ENCODE data around the gene IZUMO4. TPM values are rescaled to one million over a fixed set of nuclear protein-coding genes. Genes with fewer than 3 reads are reported as not detected.
"Not testable (repeated sequence)": the region's sequence is repeated elsewhere in the genome, so short reads cannot be mapped to it uniquely, and the experiment has no call there.

Gene IZUMO4
- total RNA-seq, 1 donor from 2014 or later = 2.2 TPM

DNA sequence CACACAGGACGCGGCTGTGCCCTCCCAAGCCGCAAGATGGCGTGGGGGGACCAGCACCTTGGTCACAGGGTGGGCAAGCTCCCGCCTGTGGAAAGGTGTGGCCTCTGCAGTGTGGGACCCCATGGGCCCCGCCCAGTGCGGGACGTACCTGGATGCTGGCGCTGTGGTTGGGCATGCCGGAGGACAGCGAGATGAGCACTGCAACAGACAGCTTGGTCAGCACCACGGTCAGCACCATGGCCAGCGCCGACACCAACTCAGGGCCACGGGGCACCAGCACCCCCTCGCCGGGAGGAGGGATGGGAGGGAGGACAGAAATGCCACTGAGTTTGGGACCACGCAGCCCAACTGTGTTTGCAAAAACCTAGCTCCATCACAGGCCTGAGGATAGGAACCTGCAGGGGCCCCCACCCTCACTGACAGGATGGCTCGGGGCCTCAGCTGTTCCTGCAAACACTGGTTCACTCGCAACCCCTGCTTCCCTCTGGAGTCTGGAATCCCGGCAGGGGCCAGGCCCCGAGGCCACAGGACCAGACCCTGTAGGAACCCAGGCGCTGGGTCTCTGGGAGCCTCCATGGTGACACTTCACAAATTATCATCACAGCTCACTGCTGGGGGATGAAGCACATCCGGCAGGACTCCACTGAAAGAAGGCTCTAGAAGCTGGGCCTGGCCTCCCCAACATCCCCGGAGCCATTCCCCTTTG lies 27.1 kb downstream of the IZUMO4 start:
- no peak for DNase-seq

DNA sequence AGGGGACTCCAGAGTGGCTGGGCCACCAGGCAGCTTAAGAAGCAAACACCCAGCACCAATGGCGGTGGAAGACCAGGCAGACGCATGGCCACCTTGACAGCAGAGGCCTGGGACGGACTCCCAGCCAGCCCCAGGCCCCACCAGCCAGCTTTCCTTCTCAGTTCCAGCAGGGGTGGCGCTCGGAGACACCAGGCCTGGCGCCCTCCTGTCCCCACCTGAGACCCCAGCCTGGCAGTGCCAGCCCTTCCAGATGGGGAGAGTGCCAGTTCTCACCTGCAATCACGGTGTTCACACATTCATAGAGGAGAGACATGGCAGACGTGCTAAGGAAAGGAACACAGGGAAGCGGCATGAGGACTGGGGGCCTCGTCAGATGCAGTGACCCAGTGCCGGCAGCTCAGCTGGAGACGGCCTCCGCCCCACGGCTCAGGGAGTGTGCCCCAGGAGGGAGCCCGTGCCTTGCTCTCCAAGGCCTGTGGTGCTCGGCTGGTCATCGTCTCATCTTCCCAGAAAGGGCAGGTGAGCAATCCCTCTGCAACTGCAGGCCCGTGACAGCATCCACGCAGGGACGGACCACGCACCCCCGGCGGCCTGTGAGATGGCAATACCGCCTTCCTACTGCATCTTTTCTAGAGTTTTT lies 30.3 kb downstream of the IZUMO4 start:
- DNase-seq = no peak

DNA sequence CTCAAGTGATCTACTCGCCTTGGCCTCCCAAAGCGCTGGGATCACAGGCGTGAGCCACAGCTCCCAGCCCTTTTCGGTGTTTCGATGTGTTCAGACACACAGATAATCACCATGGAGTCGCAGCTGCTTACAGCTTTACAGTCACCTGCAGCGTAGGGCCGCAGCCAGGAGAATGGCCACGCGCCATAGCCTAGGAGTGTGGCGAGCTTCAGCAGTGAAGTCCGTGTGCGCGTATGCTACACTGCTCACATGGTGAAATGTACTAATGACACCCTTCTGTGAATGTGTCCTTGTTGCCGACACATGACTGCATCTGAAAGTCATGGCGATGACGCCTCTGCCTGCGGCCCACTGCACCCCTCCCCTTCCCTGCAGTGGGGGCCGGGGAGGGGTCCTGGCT lies 31.0 kb downstream of the IZUMO4 start:
- no peak for DNase-seq

DNA sequence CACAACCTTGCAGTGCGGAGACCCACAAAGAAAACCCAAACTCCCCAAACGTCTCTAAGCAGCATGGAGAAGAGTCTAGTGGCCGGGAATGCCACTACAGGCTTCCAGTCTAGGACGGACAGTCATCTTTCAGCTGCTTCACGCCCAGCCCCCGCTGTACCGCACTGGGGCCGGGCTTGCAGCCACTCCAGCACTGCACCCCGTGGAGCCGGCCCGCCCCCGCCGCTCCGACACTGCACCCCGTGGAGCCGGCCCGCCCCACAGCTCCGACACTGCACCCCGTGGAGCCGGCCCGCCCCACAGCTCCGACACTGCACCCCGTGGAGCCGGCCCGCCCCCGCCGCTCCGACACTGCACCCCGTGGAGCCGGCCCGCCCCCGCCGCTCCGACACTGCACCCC lies 31.5 kb downstream of the IZUMO4 start:
- not testable (repeated sequence) for DNase-seq

DNA sequence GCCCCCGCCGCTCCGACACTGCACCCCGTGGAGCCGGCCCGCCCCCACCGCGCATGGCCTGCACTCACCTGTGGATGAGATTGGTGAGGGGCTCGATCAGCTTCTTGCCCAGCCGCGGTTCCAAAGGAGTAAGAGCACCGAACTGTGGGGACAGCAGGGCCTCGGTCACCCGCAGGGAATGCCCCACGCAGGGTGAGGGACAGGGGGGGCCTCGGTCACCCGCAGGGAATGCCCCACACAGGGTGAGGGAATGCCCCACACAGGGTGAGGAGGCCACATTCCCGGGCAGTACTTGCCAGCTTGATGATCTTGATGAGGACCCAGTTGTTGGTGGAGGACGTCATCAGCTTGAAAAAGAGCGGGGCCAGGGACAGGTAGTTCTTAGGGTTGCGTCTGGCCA lies 32.3 kb downstream of the IZUMO4 start:
- no peak for DNase-seq

DNA sequence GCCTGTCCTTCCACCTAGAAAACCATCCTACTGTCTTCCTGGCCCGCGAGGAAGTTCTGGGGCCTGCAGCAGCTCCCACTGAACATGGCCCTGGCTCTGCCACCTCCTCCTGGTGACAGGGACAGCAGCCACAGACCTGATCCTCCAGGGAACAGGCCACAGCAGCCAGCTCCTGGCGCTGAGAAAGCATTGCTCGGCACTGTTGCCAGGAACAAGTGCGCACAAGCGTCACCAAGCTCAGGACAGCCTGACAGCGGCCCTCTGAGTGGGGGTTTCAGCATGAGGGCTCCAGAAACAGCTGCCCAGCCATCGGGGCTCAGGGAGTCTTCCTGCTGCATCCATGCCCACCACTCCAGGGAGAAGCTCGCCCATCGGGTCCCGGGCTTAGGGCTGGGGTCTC lies 32.8 kb downstream of the IZUMO4 start:
- DNase-seq = no peak

DNA sequence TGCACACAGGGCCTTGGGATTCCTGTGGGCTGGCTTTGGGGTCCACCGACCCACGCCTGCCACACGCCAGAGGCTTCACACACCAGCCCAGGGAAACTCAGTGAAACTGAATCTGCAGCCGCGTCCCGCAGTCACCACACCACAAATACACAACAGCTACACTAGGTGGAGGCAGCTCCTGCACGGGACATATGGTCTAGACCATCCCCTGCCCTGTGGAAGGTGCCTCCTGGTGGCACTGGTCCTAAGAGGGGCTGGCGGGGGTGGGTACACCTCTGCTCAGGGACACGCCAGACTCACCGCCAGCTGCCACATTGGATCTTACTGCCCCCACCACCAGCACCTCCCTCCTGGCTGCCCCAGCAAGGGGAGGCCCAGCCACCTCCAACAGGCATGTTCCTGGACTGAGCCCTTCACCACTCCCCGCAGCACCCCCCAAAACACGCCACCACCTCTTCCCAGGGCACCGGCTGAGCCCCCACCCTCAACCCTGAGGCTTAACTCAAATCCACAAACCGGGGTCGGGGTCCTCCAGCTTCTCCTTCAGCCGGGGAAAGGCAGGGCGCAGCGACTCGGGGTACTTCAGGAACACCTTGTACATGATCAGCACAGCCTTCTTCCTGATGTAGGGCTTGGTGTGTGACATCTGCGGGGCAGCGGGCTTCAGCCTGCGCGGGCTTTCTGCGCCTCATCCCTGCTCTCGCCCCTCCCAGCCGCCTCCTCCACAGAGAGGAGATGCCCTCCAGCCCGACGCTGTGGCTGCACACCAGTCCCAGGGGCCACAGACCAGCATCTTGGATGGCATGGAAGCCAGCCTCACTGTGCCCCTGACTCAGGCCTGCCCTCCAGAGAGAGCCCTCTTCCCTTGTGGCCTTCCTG lies 33.4 kb downstream of the IZUMO4 start:
- DNase-seq = no peak

DNA sequence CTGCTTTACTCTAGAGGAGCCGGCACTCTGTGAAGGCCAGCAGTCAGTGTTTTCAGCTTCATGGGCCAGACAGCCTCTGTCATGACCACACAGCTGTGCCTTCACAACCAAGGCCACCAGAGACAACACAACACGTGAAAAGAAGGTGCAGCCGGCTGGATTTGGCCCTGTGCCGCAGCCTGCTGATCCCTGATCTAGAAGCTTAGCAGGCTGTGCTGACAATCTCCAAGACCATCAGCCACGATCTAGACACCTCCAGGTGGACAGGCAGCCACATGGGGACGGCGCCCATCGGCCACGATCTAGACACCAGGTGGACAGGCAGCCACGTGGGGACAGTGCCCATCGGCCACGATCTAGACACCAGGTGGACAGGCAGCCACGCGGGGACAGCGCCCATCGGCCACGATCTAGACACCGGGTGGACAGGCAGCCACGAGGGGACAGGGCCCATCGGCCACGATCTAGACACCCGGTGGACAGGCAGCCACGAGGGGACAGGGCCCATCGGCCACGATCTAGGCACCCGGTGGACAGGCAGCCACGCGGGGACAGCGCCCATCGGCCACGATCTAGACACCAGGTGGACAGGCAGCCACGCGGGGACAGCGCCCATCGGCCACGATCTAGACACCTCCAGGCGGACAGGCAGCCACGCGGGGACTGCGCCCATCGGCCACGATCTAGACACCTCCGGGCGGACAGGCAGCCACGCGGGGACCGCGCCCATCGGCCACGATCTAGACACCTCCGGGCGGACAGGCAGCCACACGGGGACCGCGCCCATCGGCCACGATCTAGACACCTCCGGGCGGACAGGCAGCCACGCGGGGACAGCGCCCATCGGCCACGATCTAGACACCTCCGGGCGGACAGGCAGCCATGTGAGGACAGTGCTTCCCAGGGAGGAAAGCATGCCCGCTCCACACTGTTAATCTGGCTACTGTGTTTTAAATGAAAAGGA lies 34.6 kb downstream of the IZUMO4 start:
- DNase-seq = not testable (repeated sequence)

DNA sequence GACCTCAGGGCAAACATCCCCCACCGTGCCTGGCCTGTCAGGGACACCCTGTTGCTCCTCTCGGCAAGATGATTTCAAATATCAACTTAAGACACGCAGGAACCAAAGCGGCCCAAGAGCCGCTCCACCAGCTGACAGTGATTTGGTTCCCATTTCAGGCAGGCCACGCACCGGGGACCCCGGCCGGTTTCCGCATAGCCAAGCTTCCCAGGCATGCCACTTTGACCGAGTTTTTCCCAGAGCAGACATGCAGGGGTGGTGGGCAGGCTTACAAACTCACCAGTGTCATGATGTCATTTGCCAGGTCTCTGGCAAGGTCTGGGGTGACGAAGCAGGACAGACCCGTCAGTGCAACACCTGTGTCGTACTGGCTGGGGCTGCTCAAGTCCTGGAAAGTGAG lies 35.5 kb downstream of the IZUMO4 start:
- no peak for DNase-seq

DNA sequence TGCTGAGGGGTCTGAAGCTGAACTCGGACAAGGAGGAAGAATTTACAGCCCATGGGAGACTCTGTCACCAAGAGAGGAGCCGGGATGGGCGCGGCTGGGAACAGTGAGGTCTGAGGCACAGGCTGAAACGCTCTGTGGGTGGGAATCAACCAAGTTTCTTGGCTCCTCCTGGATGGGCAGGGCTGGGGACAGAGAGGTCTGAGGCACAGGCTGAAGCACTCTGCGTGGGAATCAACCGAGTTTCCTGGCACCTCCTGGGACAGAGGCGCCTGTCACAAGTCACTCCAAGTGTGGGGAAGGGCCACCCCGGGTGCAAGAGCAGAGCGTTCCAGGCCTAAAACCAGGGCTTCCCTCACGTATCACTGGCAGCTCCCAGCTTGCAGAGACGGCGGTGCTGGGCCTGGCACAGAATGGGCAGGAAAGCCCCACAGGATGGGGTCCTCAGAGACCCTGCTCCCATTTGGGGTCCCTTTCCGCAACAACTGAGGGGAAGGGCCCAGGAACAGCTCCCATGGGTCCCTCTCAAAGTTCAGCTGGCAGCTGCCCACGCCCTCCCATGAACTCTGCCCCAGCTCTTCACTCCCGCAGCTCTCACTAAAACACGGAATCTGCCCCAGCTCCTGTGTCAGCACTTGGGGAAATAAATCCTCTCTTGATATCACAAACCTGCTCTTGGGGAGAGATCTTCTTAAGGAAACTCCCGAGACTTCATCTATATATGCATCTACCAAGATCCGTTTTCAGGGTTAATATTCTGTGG lies 36.2 kb downstream of the IZUMO4 start:
- no peak for DNase-seq

DNA sequence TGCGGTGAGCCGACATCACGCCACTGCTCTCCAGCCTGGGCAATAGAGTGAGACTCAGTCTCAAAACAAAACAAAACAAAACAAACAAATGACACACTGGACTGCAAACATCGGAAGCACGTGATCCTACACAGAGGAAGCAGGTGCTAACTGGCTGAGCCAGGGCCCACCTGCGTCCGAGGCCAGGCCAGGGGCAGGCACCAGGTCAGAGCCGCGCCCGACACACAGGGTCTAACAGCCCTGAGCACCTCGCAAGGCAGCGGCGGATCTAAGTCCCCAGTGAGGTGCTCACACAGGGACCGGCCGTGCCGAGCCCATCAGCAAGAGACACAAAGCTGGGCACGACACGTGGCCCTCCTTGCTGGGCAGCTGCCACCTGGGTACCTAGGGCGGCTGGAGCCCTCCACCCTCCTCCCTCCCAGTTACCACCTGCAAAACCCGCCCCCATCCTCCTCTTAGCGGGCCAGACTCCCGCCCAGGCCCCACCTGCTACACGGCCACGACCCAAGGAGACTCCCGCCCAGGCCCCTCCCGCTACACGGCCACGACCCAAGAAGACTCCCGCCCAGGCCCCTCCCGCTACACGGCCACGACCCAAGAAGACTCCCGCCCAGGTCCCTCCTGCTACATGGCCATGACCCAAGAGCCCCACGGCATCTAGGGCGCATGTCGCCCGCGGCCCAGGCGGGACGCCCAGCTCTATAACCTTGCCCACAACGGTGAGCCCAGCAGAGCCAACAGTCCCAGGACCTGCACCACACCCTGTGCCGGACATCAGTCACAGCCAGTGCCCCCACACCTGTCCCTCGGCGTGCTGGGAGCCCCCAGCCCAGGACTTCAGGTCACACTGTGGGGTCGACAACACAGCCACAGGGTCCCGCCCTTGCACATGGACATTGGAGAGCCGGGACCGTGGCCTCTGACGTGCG lies 39.0 kb downstream of the IZUMO4 start:
- DNase-seq = no peak

DNA sequence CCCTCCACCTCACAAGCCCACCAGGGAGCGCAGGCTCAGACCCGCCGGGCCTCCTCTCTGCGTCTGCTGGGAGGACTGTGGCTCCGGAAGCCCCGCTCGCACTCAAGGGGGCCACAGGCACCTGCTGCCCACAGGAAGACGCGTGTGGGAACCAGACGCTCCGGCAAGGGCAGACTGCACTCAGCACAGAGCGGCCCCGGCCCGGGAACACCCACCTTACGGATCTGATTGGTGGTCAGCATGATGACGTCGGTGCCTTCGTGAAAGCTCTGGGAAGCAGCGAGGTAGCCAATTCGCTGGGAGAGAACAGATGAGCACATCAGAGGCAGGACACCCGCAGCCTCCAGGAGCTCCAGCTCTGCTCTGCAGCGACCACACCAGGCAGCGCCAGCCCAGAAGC lies 40.1 kb downstream of the IZUMO4 start:
- DNase-seq = no peak

DNA sequence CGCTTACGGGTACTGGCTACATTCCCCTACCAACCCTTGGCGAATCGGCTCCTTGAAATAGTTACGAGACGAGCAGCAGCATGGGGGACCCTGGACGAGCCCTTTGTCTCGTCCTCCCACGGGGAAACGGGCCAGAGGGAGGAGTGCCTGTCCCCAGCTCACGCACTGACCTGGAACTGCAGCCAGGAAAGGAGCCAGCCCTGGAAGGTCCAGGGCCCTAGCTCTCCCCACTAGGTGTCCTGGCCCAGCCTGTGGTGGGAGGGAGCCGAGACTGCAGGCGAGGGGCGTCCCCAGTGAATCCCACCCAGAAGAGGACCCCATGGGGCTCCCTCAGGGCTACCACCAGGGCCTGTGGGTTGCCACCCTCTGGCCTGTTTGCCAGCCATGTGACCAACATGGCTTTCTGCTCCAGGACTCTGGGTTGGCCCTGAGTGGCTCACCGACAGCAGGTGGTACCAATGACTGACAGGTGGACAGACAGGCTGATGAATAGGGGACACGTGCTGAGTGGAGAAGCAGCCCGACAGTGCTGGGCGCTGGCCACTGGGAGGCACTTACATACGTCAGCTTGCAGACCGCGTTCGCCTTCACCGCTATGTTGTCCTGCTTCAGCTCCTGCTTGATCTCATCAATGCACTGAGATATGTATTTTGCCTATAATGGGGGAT lies 41.5 kb downstream of the IZUMO4 start:
- no peak for DNase-seq

DNA sequence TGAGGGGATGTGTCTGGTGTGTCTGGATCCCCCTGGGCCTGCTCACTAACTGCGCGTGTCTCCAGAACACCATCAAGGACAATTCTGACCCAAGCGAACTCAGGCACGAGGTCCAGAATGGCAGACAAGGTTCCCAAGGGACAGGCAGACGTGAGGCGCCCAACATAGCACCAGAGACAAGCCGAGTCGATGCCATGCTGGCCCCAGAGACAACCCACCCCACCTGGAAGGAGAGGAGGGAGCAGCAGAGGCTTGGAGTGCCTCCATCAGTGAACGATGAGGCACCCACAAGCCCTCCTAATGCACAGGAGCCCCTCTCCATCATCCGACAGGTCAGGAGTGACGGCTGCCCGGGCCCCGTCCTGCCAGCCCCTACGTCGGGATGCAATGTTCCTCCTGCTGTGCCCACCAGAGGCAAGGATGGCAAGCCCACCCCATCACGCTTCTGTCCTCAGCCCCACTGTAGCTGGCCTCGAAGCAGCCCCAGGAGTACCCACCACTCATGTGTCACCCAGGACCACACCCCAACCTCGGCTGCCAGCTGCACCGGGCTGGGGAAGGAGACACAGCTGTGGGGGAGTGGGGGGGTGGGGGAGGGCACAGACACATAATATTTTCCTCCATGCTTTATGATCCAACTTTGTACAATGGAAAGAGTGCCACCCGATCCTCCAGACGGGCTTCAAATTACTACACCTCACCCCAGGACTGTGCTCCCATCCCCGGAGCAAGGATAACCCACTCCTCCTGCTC lies 42.8 kb downstream of the IZUMO4 start:
- DNase-seq = no peak

DNA sequence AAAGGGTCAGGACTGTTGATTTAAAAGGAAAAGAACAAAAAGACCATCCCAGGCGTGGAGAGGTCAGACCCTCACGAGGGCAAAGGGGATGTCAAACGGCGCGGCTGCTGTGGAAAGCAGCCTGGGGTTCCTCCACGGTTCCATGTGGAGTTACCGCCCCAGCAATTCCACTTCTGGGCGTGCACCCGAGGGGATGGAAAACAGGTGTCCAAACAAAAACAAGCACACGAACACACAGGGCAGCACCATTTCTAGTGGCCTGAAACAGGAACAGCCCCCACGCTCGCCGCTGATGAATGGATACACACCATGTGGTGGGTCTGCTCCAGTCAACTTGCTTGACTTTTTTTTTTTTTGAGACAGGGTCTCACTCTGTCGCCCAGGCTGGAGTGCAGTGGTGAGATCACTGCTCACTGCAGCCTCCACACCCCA lies 43.4 kb downstream of the IZUMO4 start:
- DNase-seq = no peak

DNA sequence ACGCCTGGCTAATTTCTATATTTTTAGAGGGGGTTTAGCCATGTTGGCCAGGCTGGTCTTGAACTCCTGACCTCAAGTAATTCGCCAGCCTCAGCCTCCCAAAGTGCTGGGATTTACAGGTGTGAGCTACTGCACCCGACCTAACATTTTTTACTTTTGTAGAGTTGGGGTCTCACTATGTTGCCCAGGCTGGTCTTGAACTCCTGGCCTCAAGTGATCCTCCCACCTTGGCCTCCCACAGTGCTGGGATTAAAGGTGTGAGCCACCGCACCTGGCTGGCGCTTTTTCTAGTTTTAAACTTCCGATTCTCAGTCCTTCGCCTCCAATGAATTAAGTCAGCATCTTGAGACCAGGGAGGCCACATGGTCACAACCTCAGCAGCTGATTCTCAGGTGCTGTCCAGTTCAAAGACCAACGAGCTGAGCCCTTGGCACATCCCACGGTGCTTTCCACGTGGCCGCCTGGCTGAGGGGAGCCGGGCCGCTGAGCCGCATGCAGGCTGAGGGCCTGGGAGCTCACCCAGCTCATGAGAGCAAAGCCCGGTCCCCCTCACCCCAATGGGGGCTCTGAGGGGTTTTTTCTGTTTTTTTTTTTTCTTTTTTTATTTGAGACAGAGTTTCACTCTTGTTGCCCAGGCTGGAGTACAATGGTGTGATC lies 45.6 kb downstream of the IZUMO4 start:
- no peak for DNase-seq

DNA sequence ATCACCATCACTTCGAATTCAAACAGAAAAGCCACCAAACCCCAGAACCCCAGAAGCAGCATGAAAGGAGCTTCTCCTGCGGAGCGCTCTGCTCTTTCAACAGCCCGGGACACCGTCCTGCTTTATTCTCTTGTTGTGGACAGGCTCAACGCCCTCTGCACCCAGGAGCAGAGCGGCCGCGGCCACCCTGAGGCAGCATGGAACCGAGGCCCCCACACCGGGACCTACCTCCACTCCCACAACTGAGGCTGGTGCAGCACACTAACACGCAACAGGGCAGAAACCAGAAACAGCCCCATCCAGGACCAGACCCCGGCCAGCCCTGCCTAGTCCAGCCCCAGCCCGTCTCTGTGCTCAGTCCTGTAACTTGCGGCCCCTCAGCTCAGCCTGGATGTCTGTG lies 47.5 kb downstream of the IZUMO4 start:
- no peak for DNase-seq

DNA sequence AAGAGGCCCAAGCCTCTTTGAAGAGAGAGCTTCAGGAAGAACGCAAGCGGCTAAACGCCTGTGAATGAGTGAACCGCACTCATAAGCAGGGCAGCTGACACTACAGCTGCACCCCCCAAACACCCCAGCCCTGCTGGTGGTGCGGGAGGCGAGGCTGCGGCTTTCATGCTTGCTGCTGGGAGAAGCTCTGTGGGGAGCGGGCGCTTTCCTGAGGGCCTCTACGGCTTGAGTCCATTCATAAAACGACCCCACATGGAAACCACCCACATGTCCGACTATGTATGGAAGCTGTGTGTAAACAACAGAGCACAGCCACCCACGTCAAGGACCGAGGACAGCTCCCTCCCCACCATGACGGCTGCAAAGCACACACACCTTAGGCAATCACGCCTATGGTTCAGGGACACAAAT lies 49.1 kb downstream of the IZUMO4 start:
- DNase-seq = no peak

Data from skin of body (tissue), 2 donors.